Thoracic aorta (tissue), 2 donors: ENCODE measurements around the gene FLG2. TPM values are rescaled to one million over a fixed set of nuclear protein-coding genes. Genes with fewer than 3 reads are reported as not detected.
"Not testable (repeated sequence)": the region's sequence is repeated elsewhere in the genome, so short reads cannot be mapped to it uniquely, and the experiment has no call there.

Experiments
- ATAC-seq: fragments of 150-250 bp; one replicate; pipeline ENCODE4 v1.8.0; 2017; ENCODE audit warnings: low read depth; ENCODE audit not compliant: insufficient number of reproducible peaks, low FRiP score
- DNase-seq: peaks from one replicate; pipeline ENCODE4 v3.0.0-alpha.2; 2020; ENCODE audit warnings: low spot score
- H3K27ac ChIP-seq, 2 donors: fragments of 200-600 bp; sonication (generic); 1 replicate in 1 of 2; 2 replicates in 1 of 2; pipeline ENCODE4 v1.5.1; 2016; ENCODE audit warnings: mild to moderate bottlenecking in 2 of 2, moderate library complexity in 2 of 2
- H3K27me3 ChIP-seq: fragments of 200-600 bp; sonication (generic); replicated peaks from 2 replicates; pipeline ENCODE4 v1.6.0; 2016; ENCODE audit warnings: mild to moderate bottlenecking; ENCODE audit not compliant: insufficient read depth
- H3K36me3 ChIP-seq: fragments of 200-600 bp; sonication (generic); one replicate; pipeline ENCODE4 v1.5.1; 2016
- H3K4me1 ChIP-seq, 2 donors: fragments of 200-600 bp; sonication (generic); 1 replicate in 1 of 2; 2 replicates in 1 of 2; pipeline versions ENCODE4 v1.5.1 to v1.6.0; 2016; ENCODE audit warnings: low read depth in 2 of 2, mild to moderate bottlenecking in 1 of 2; ENCODE audit not compliant: control insufficient read depth in 1 of 2
- H3K4me3 ChIP-seq: fragments of 200-600 bp; sonication (generic); 2 replicates; pipeline ENCODE4 v1.5.1; 2016; ENCODE audit warnings: mild to moderate bottlenecking
- H3K9me3 ChIP-seq: fragments of 200-600 bp; sonication (generic); 2 replicates; pipeline ENCODE4 v1.5.1; 2016
- CTCF ChIP-seq: fragments of 200-600 bp; sonication (generic); IDR thresholded peaks from one replicate; pipeline ENCODE4 v1.5.1; 2019; ENCODE audit warnings: antibody characterized with exemption
- total RNA-seq, 2 donors: library from RNA; depleted of rRNA; stranded (reverse); fragments of >200 nt; gene quantifications; one replicate each; pipeline versions ENCODE4 v1.1.0 to v1.2.3, GENCODE V29; 2016

Gene FLG2
- total RNA-seq, 2 donors from 2014 or later: 2.6 TPM; not detected in 1

- ATAC-seq: no peak
Measured at GRCh38 chr1:152325111-152325510, 34.7 kb downstream of the FLG2 start, which contains the start of gene FLG. Gene FLG, minus strand, starts transcription at chr1:152325239. Its CDS starts 9,783 bp downstream, at chr1:152315456.

GRCh38 chr1:152313970-152314369 is 45.8 kb downstream of the FLG2 start:
- no peak for ATAC-seq
- no peak for TF ChIP-seq CTCF
- Histone ChIP-seq H3K4me1 (no peaks in the 10 kb centered on the region), H3K27me3 (no peaks in the 10 kb centered on the region), H3K4me3 (no peak overlapping the region), H3K27ac (no peak overlapping the region), H3K36me3 (peaks cover 3% of the 10 kb centered on the region), H3K9me3 (peaks cover 3% of the 10 kb centered on the region)
- DNase-seq: no peak

More at GRCh38 chr1:152325111-152325510, 34.7 kb downstream of the FLG2 start, which contains the start of gene FLG:
- no peak for TF ChIP-seq CTCF
- no peaks in the 10 kb centered on the region for H3K4me1 ChIP-seq
- no peak for DNase-seq
- no peaks in the 10 kb centered on the region for H3K9me3 ChIP-seq
- no peaks in the 10 kb centered on the region for H3K36me3 ChIP-seq
- no peak within 1 kb of the TSS for H3K4me3 ChIP-seq
- no peaks in the 10 kb centered on the region for H3K27me3 ChIP-seq
- H3K27ac ChIP-seq: no peak within 1 kb of the TSS

GRCh38 chr1:152313319-152313801 is 46.4 kb downstream of the FLG2 start:
- Histone ChIP-seq H3K4me1 (no peaks in the 10 kb centered on the region), H3K27me3 (no peaks in the 10 kb centered on the region), H3K27ac (no peak overlapping the region), H3K9me3 (peaks cover 3% of the 10 kb centered on the region), H3K4me3 (no peak overlapping the region), H3K36me3 (peaks cover 3% of the 10 kb centered on the region)
- DNase-seq (no peak), ATAC-seq (no peak)
- no peak for TF ChIP-seq CTCF

- not testable (repeated sequence) for H3K4me3 ChIP-seq, H3K4me1 ChIP-seq, DNase-seq, H3K27me3 ChIP-seq, H3K9me3 ChIP-seq, H3K27ac ChIP-seq, H3K36me3 ChIP-seq, ATAC-seq
Measured at GRCh38 chr1:152312169-152312568, 47.6 kb downstream of the FLG2 start.

- H3K4me3 ChIP-seq: no peak overlapping the region
- DNase-seq (no peak), ATAC-seq (no peak)
- no peaks in the 10 kb centered on the region for H3K27me3 ChIP-seq
- no peak overlapping the region for H3K27ac ChIP-seq
- peaks cover 6% of the 10 kb centered on the region for H3K36me3 ChIP-seq
- no peak for TF ChIP-seq CTCF
- peaks cover 3% of the 10 kb centered on the region for H3K9me3 ChIP-seq
- H3K4me1 ChIP-seq: no peaks in the 10 kb centered on the region
Measured at GRCh38 chr1:152309955-152310354, 49.9 kb downstream of the FLG2 start.

- H3K36me3 ChIP-seq, H3K9me3 ChIP-seq: not testable (repeated sequence)
Measured at GRCh38 chr1:152309320-152309901, 50.4 kb downstream of the FLG2 start.

GRCh38 chr1:152308758-152309157 is 51.0 kb downstream of the FLG2 start:
- not testable (repeated sequence) for DNase-seq, H3K27me3 ChIP-seq, H3K36me3 ChIP-seq, H3K4me3 ChIP-seq, H3K27ac ChIP-seq, ATAC-seq, H3K9me3 ChIP-seq, H3K4me1 ChIP-seq

More at GRCh38 chr1:152309320-152309901, 50.4 kb downstream of the FLG2 start:
- ATAC-seq, H3K4me1 ChIP-seq, DNase-seq, H3K27me3 ChIP-seq, H3K27ac ChIP-seq, H3K4me3 ChIP-seq: not testable (repeated sequence)

GRCh38 chr1:152307970-152308369 is 51.8 kb downstream of the FLG2 start:
- H3K27me3 ChIP-seq, H3K4me1 ChIP-seq, H3K9me3 ChIP-seq, H3K4me3 ChIP-seq, ATAC-seq, H3K27ac ChIP-seq, DNase-seq: not testable (repeated sequence)
- peaks cover 11% of the 10 kb centered on the region for H3K36me3 ChIP-seq

- H3K4me1 ChIP-seq, DNase-seq, H3K27me3 ChIP-seq, H3K9me3 ChIP-seq, ATAC-seq, H3K4me3 ChIP-seq, H3K27ac ChIP-seq: not testable (repeated sequence)
- peaks cover 11% of the 10 kb centered on the region for H3K36me3 ChIP-seq
Measured at GRCh38 chr1:152306123-152306522, 53.7 kb downstream of the FLG2 start.
